GM19467 (cell line): ENCODE results near the gene GCNT3.
"Not testable (repeated sequence)": the region's sequence is repeated elsewhere in the genome, so short reads cannot be mapped to it uniquely, and the experiment has no call there.

Source experiments
- ATAC-seq: cut with Tn5 transposase; IDR thresholded peaks from one replicate; pipeline ENCODE4 v1.9.1; 2021; ENCODE audit warnings: mild to moderate bottlenecking, moderate library complexity; ENCODE audit not compliant: unreplicated experiment

The GCNT3 gene

GRCh38 chr15:59615661-59616060, 4.1 kb downstream of the GCNT3 start:
- no peak for ATAC-seq

GRCh38 chr15:59616379-59616778, 4.8 kb downstream of the GCNT3 start:
- no peak for ATAC-seq

- ATAC-seq, result no peak
Observed at GRCh38 chr15:59618406-59618805, 6.8 kb downstream of the GCNT3 start.

DNA sequence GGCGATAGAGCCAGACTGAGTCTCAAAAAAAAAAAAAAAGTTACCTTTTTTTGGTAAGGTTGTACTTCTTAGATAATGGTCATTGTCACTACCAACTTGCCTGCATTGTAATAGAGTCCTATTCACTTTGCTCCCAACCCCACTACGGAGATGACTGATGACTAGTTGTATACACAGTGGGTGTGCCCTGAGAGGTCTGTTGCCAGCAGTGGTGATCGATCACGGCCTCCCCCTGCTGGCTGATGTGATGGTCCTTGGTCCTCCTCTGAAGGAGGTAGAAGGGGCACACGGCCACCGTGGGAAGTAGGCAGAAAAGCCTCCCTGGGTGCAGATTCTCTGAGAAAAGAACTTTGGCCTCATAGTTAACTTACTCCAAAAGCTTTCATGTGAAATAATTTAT, 10.7 kb downstream of the GCNT3 start:
- no peak for ATAC-seq

- no peak for ATAC-seq
Observed at GRCh38 chr15:59632714-59633113, 21.1 kb downstream of the GCNT3 start.

DNA sequence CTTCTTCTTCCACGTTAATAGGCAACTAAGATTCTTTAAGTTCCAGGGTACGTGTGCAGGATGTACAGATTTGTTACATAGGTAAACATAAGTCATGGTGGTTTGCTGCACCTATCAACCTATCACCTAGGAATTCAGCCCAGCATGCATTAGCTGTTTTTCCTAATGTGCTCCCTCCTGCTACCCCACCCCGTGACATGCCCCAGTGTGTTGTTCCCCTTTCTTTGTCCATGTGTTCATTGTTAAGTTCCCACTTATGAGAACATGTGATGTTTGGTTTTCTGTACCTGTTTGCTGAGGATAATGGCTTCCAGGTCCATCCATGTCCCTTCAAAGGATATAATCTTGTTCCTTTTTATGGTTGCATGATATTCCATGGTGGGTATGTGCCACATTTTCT, 24.6 kb downstream of the GCNT3 start:
- ATAC-seq, result no peak

DNA sequence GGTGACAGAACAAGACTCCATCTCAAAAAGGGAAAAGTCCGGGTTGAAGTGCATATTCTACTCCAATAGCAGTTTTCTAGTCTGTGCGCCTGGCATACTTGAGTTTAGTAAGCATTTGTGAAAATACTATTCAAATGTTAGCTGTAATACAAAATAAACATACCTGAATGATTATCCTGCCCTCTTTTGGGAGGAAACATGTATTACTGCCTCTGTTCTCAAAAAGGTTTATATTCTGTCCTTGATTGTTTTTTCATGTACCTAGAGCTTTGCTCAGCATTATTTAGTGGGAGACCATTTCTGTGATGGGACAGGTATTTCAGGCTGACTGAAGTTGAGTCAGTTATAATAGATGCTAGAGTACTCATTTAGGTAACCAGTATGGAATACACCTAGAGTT, 25.9 kb downstream of the GCNT3 start:
- not testable (repeated sequence) for ATAC-seq

DNA sequence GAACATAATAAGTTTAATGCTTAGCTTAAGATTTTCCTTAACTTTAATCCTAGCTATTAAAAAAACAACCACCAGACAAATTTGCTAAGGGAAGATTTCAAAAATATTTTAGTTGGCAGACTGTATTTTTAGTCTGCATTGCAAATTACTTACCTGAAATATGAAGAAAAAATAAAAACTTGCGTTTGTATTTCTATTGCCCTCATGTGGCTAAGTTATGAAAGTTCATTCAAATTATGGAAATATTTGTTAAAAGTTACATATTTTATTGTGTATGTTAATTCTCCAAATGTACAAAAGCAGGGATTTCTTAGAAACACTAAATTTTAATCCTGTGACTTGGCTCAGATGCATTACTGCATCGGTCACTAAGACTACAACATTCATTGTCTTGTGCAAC, 30.8 kb downstream of the GCNT3 start:
- no peak for ATAC-seq

GRCh38 chr15:59644756-59645155, 33.2 kb downstream of the GCNT3 start:
- no peak for ATAC-seq

- ATAC-seq, result not testable (repeated sequence)
Observed at GRCh38 chr15:59645812-59646211, 34.2 kb downstream of the GCNT3 start.

- ATAC-seq, result no peak
Observed at GRCh38 chr15:59646277-59646676, 34.7 kb downstream of the GCNT3 start.

DNA sequence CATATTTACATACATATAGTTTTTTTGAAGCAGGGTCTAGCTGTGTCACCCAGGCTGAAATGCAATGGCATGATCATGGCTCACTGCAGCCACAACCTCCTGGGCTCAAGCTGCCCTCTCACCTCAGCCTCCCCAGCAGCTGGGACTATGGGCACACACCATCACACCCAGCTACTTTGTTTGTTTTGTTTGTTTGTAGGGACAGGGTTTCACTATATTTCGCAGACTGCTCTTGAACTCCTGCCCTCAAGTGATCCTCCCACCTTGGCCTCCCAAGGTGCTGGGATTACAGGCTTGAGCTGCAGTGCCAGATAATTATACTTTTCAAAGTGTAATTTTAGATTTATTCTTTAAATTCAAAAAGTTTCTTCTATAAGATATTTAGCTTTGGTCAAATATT, 35.5 kb downstream of the GCNT3 start:
- no peak for ATAC-seq

- no peak for ATAC-seq
Observed at GRCh38 chr15:59649603-59650002, 38.0 kb downstream of the GCNT3 start.

GRCh38 chr15:59654046-59654445, 42.5 kb downstream of the GCNT3 start:
- no peak for ATAC-seq

DNA sequence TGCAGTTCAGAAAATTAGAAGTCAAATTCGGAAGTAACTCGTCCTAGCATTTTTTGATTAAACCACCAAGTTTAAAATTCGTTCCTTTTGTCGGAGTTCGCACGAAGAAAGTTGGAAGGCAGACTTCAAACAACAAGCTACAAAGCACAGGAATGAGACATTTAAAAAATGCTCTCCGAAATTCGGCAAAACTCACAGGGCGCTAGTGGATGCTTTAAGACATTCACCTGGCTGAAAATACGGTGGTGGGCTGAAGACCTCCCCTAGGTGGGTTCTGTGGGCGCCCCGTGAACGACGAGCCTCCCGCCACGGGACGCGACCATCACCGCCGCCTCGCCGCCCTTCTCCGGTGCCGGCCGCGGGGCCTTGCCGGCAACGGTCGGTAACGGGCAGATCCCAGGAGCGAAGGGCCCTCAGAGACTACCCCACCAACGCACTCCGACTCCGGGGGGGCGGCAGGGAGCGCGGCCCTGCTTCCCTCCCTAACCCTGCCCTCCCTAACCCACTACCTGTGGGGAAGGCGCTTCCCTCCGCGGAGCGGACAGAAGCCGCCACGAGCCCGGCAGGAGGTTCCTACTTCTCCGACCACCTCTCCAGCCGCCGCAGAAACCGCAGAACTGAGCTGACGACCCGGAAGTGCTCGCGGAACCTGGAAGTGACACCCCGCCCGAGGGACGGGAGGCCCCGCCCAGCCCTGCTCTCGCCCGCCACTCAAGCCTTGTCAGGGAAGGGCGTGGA, 45.5 kb downstream of the GCNT3 start, which contains the start of gene GTF2A2:
GTF2A2 (minus strand) TSS at position 619 of the 738 bp plus-strand sequence. CDS start 5,238 bp downstream, outside the sequence.
- ATAC-seq, result peak; percentile 98

DNA sequence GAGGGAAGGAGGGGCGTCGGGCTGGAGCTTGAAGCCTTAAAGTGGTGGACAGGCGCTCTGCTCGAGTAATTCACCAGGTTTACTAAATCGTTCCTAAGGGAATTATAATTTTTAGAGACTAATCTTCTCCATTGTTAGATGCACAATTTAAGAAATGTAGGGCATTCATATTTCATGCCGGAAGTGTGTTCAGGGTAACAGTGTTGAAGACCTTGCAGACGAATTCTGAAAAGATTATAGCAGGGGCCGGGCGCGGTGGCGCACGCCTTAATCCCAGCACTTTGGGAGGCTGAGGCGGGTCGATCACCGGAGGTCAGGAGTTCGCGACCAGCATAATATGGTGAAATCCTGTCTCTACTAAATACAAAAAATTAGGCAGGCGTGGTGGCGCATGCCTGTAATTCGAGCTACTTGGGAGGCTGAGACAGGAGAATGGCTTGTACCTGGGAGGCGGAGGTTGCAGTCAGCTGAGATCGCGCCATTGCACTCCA, 46.1 kb downstream of the GCNT3 start:
- no peak for ATAC-seq

GRCh38 chr15:59659366-59659765, 47.8 kb downstream of the GCNT3 start:
- no peak for ATAC-seq

DNA sequence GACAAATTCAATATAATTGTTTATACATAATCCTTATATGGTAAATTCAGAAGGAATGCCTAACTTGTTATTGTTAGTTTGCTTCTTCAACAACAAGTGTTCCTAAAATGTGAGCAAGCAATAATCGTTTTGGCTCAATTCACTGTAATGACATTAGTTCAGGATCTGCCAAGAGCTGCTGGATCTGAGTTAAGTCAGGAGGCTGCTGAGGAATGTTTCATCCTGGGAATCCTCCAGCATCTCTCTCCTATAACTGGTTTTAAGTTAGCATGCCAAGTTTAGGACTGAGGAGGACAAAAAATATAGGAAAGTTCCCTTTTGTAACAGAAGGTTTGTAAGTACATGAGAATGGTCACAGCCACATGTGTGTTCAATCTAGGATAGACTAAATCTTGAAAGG, 50.7 kb downstream of the GCNT3 start:
- no peak for ATAC-seq

GRCh38 chr15:59668556-59668955, 57.0 kb downstream of the GCNT3 start:
- ATAC-seq, result no peak
